Esophagus mucosa (tissue), 1 donor: ENCODE results near the gene CAMKK2. TPM values are rescaled to one million over a fixed set of nuclear protein-coding genes. Genes with fewer than 3 reads are reported as not detected.
"Not testable (repeated sequence)": the region's sequence is repeated elsewhere in the genome, so short reads cannot be mapped to it uniquely, and the experiment has no call there.

Experiments
- ATAC-seq: fragments of 200-7000 bp; cut with Tn5 transposase; one replicate; pipeline ENCODE4 v1.9.1; 2020
- total RNA-seq: library from RNA; stranded (reverse); gene quantifications from one replicate; pipeline ENCODE4 v1.2.4, GENCODE V29; 2023
- donor health status: DM: yes; HTN: yes; CAD: no.

CAMKK2 gene
- total RNA-seq, 1 donor from 2014 or later = 17.5 TPM

- no peak for ATAC-seq
Observed at GRCh38 chr12:121278169-121279070, 18.1 kb downstream of the CAMKK2 start.

- ATAC-seq = peak; percentile 14
Observed at GRCh38 chr12:121277374-121277759, 19.1 kb downstream of the CAMKK2 start.

- ATAC-seq = no peak
Observed at GRCh38 chr12:121274036-121274763, 22.3 kb downstream of the CAMKK2 start.

- ATAC-seq = no peak
Observed at GRCh38 chr12:121273364-121273896, 23.1 kb downstream of the CAMKK2 start.

- ATAC-seq = no peak
Observed at GRCh38 chr12:121267822-121268221, 28.7 kb downstream of the CAMKK2 start.

GRCh38 chr12:121264951-121265515 lies 31.5 kb downstream of the CAMKK2 start:
- no peak for ATAC-seq

GRCh38 chr12:121264135-121264534 lies 32.4 kb downstream of the CAMKK2 start:
- ATAC-seq = no peak

GRCh38 chr12:121263206-121263935 lies 33.1 kb downstream of the CAMKK2 start:
- ATAC-seq = no peak

- ATAC-seq = no peak
Observed at GRCh38 chr12:121261398-121261797, 35.1 kb downstream of the CAMKK2 start.

GRCh38 chr12:121260091-121260490 lies 36.4 kb downstream of the CAMKK2 start:
- no peak for ATAC-seq

- no peak for ATAC-seq
Observed at GRCh38 chr12:121259074-121259473, 37.4 kb downstream of the CAMKK2 start.

- not testable (repeated sequence) for ATAC-seq
Observed at GRCh38 chr12:121257704-121258449, 38.6 kb downstream of the CAMKK2 start.

GRCh38 chr12:121255433-121255832 lies 41.1 kb downstream of the CAMKK2 start:
- no peak for ATAC-seq

- ATAC-seq = no peak
Observed at GRCh38 chr12:121253638-121254335, 42.7 kb downstream of the CAMKK2 start.

- no peak for ATAC-seq
Observed at GRCh38 chr12:121252712-121253345, 43.7 kb downstream of the CAMKK2 start.

GRCh38 chr12:121251838-121252237 lies 44.7 kb downstream of the CAMKK2 start:
- no peak for ATAC-seq

- peak; percentile 70 for ATAC-seq
Observed at GRCh38 chr12:121250359-121250758, 46.1 kb downstream of the CAMKK2 start.

- ATAC-seq = peak; percentile 35
Observed at GRCh38 chr12:121248622-121249021, 47.9 kb downstream of the CAMKK2 start.

GRCh38 chr12:121246893-121247557 lies 49.5 kb downstream of the CAMKK2 start:
- no peak for ATAC-seq

GRCh38 chr12:121245951-121246350 lies 50.6 kb downstream of the CAMKK2 start:
- ATAC-seq = no peak
